Fibroblast of skin of right biceps (primary cell): ENCODE results near the gene CGN.
A peak's percentile ranks its signal among the peaks of the same experiment; 100 is the strongest.

Experiments
- DNase-seq: peaks from one replicate; pipeline ENCODE4 v3.0.0-alpha.2; 2013

The CGN gene

GRCh38 chr1:151510957-151511635 lies at the start of gene CGN:
CGN (plus strand) TSS chr1:151511387; CDS start chr1:151518520, 7,133 bp downstream.
- DNase-seq, result peak; percentile 45

DNA sequence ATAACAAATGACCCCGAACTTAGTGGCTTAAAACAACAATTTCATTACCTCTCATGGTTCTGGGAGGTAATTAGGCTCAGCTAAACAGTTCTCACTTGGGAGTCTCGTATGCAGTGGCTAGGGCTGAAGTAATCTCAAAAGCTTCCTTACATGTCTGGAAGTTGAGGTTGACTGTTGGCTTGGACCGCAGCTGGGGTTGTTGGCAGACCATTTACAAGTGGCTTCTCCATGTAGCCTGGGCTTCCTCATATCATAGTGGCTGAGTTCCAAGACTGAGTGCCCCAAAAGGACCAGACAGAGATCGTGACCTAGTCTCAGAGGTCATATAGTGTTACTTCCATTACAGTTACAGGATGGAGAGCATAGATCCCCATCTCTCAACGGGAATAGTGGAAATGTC lies 49.5 kb upstream of the CGN start:
- DNase-seq, result no peak

GRCh38 chr1:151465026-151465425 lies 46.2 kb upstream of the CGN start:
- no peak for DNase-seq

DNA sequence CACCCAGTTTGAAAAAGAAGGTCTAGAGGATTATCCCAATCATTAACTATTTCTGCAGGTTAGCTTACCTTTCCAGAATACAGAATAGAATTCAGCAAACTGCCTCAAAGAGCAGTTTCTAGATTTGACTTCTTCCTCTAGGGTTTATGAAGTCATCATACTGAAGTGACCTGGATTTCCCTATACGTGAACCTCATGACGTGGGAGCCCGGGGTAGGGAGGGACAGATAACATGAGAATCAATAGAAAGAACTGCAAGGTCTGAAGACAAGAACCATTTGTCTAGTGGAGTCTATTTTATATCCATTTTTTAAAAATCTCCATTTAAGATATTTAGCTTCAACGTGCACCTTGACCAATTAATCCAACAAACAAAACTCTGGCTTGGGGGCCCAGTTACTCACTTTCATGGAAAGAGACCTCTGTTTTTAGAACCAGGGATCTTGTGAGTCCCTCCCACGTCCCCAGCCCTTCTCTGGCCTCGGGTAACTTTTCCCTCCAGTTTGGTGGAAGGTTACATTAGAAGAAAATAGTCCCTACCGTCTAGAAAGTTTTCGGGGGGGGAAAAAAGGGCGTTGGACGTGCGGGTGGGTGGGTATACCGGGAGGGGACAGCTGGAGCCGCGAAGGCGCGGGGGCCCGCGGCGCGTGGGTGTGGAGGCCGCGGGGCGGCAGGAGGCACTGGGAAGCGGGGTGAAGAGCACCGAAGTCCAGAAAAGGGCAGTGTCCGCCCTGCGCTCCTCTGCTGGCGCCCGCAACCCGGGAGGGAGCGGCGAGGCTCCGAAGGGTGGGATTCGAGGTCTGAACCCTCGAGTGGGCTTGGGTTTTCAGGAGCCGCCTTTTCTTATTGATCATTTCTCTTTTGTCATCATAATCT lies 38.1 kb upstream of the CGN start:
- peak; percentile 57 for DNase-seq

DNA sequence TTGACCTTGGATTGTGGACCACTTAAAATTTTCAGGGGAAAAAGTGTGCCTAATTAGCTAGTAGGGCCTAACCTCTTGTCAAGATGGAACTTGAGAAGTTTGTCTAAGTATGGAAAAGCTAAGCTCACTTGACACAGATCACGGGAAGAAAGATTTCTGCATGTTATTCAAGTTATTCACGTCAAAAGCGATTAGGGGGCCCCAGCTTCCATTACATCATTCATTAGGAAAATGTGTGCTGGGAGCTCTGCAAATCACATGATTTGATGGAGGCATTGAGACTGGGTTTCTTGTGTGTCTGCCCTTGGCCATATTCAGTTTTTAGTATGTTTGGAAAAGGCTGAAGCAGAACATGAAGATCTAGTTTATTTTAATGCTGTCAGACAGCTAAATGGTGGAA lies 36.4 kb upstream of the CGN start:
- no peak for DNase-seq

- DNase-seq, result no peak
Measured at GRCh38 chr1:151475175-151475574, 36.0 kb upstream of the CGN start.

GRCh38 chr1:151476083-151476482 lies 35.1 kb upstream of the CGN start:
- peak; percentile 14 for DNase-seq

DNA sequence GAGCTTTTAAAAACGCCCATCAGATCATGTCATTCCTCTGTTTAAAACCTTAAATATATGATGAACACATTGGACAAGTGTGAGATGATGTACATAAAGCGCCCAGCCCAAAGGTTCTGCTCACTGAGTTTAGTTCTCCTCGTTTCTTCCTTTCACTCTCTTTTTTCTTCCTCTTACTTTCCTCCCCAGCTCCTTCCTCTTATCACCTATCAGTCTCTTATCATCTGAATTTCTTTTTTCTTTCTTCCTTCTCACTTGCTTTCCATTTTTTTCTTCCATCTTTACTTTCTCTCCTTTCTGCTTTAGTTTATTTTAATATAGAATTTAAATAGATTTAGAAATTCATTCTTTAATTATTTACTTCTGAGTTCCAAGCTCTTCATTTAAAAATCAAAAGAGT lies 34.1 kb upstream of the CGN start:
- no peak for DNase-seq

- no peak for DNase-seq
Measured at GRCh38 chr1:151478140-151478812, 32.9 kb upstream of the CGN start.

DNA sequence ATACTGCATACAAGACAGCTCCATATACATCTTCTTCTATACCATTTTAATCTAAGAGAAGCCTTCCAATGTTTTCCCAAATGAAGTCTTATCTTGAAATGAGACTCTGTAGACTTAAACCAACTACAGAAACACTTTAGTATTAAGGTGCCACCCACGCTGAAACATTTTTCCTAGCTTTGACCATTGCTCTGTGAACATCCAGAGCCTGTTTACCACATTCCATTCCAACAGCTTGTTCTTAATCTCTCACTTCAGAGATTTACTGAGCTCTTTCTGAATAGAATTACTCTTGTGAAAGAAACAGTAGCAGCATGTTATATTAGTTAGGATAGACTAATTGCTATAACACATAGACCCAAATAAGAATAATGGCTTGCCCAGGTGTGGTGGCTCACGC lies 32.3 kb upstream of the CGN start:
- DNase-seq, result no peak

GRCh38 chr1:151479462-151479861 lies 31.7 kb upstream of the CGN start:
- DNase-seq, result peak; percentile 14

- no peak for DNase-seq
Measured at GRCh38 chr1:151482017-151482416, 29.2 kb upstream of the CGN start.

GRCh38 chr1:151485685-151486255 lies 25.4 kb upstream of the CGN start:
- DNase-seq, result no peak

DNA sequence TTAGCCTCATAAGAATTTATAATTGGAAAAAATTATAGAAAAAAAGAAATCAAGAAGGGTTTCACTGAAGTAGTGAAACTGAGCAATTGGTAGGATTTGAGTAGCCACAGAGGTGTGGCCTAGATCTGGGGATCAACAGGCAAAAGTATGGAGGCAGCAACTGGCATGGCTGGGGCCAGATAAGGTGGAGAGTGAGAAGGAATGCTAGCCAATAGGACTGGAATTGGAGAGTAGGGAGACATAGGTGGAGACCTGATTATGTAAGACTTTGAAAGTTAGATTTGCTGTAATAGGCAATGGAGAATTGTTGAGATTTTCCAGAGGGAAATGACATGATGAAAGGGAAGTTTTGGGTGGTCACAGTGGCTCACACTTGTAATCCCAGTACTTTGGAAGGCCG lies 24.6 kb upstream of the CGN start:
- DNase-seq, result no peak

DNA sequence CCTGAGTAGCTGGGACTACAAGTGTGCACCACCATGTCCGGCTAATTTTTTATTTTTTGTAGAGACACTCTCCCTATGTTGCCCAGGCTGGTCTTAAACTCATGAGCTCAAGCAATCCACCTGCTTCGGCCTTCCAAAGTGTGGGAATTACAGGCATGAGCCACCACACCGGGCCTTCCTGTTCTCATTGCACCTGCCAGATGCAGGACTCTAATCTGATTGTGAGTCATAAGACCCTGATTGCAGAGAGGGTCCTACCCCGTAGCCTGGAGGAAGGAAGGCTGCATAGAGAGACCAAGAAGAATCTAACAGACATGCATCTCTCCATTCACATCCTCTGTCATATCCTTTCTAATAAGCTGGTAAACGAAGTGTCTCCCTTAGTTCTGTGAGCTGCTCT lies 19.5 kb upstream of the CGN start:
- DNase-seq, result no peak

DNA sequence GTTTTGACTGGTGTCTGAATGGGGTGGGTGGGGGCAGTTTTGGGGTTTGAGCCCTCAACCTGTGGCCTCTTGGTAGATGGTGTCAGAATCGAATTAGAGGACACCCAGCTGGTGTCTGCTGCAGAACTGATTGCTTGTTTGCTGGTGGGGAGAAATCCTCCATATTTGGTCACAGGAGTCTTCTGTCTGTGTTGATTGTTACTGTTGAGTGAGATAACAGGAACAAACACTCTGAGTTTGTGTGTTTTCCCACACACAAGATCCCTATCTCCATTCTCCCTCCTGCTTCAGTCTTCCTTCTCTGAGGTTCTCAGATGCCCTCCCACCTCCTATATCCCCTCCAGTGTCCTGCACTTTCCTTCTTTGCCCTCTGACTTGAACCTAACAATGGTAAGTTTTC lies 19.1 kb upstream of the CGN start:
- no peak for DNase-seq

DNA sequence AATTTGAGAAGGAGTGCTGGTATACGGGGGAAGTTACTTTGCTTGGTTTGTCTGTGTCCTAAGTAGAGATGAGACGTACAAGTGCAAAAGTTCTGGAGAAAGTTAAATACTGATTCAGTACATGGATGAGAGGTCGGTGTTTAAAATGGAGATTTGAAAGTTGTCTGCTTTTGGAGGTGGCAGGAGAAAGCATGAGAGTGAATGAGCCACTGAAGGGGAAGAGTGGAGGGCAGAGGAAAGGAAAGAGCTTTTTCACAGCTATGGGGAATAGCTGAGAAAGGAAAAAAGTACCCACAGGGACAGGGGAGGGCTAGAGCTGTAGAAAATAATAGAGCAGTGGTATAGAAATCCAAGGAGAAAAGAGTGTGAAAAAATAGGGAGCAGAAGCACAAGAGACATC lies 18.1 kb upstream of the CGN start:
- no peak for DNase-seq

- peak; percentile 84 for DNase-seq
Measured at GRCh38 chr1:151494741-151495281, 16.4 kb upstream of the CGN start.

GRCh38 chr1:151495316-151495715 lies 15.9 kb upstream of the CGN start:
- DNase-seq, result no peak

- DNase-seq, result no peak
Measured at GRCh38 chr1:151499365-151499764, 11.8 kb upstream of the CGN start.

GRCh38 chr1:151499930-151500329 lies 11.3 kb upstream of the CGN start:
- DNase-seq, result no peak

GRCh38 chr1:151501474-151501873 lies 9.7 kb upstream of the CGN start:
- no peak for DNase-seq

DNA sequence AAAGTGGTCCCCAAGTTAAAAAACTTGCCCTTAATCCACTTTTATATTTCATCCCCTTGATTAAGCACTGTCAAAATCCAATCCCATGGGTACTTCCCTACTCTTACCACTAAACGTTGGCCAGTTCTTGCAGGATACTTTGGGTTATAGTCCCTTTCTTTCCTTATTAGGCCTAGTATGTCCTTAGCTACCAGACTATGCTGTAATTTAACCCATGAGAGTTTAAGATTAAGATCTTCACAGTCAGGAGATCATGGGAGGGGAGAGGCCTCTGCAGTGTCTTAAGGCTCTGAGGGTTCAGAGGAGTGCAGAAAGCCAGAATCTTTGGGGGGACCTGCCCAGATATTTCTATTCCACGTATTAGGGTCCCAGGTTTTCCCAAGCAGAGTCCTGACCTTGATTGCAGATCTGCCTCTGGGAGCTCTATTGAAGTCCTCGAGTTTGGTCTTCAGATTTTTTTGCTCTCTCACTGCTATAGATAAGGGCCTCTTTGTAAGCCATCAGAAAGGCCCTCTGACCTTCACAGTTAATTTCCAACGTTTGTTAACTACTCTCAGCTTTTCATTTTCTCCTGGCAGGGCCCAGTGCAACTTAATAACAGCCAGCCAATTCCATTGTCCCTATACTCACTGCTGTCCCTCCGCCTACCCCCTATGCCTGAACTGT lies 9.0 kb upstream of the CGN start:
- no peak for DNase-seq
